Mesothelial cell of epicardium (in vitro differentiated cells): ENCODE results near the gene GNB1. TPM values are rescaled to one million over a fixed set of nuclear protein-coding genes. Genes with fewer than 3 reads are reported as not detected.
A peak's percentile ranks its signal among the peaks of the same experiment; 100 is the strongest.
"Not testable (repeated sequence)": the region's sequence is repeated elsewhere in the genome, so short reads cannot be mapped to it uniquely, and the experiment has no call there.

Experiments
- DNase-seq, 2 experiments: peaks; one replicate each; pipeline ENCODE4 v3.0.0; 2021; ENCODE audit warnings: low spot score in 2 of 2; ENCODE audit not compliant: unreplicated experiment in 2 of 2
- H3K27ac Mint-ChIP-seq: 2 replicates; pipeline ENCODE4 v1.8.0; 2021; ENCODE audit warnings: mixed read lengths
- H3K27me3 Mint-ChIP-seq: 2 replicates; pipeline ENCODE4 v1.8.0; 2021; ENCODE audit warnings: low read depth, mixed read lengths
- H3K36me3 Mint-ChIP-seq: 2 replicates; pipeline ENCODE4 v1.8.0; 2021; ENCODE audit warnings: mixed read lengths
- H3K4me1 Mint-ChIP-seq: 2 replicates; pipeline ENCODE4 v1.8.0; 2021; ENCODE audit warnings: mixed read lengths
- H3K4me3 Mint-ChIP-seq: 2 replicates; pipeline ENCODE4 v1.8.0; 2021; ENCODE audit warnings: mild to moderate bottlenecking, moderate library complexity, mixed read lengths
- H3K9me3 Mint-ChIP-seq: 2 replicates; pipeline ENCODE4 v1.8.0; 2021; ENCODE audit warnings: mixed read lengths
- CTCF ChIP-seq: fragments of 200-600 bp; sonication (generic); IDR thresholded peaks from one replicate; pipeline ENCODE4 v1.5.0; 2021; ENCODE audit warnings: antibody characterized with exemption; ENCODE audit not compliant: unreplicated experiment
- total RNA-seq: library from RNA; stranded (reverse); gene quantifications from 3 replicates; pipeline ENCODE4 v1.2.1, GENCODE V29; 2021

Gene GNB1
- total RNA-seq, 1 donor from 2014 or later: 272 TPM

GRCh38 chr1:1891349-1892078 lies 627 bp upstream of the GNB1 start:
- peaks cover 9% of the 10 kb centered on the region for H3K27me3 Mint-ChIP-seq
- DNase-seq: peak in 1 of 2 experiments; percentile 62
- no peaks in the 10 kb centered on the region for H3K36me3 Mint-ChIP-seq
- H3K4me3 Mint-ChIP-seq: peak overlapping the region; percentile 79
- no peak for TF ChIP-seq CTCF
- H3K4me1 Mint-ChIP-seq: peaks cover 38% of the 10 kb centered on the region
- peak overlapping the region; percentile 94 for H3K27ac Mint-ChIP-seq
- H3K9me3 Mint-ChIP-seq: no peaks in the 10 kb centered on the region

DNA sequence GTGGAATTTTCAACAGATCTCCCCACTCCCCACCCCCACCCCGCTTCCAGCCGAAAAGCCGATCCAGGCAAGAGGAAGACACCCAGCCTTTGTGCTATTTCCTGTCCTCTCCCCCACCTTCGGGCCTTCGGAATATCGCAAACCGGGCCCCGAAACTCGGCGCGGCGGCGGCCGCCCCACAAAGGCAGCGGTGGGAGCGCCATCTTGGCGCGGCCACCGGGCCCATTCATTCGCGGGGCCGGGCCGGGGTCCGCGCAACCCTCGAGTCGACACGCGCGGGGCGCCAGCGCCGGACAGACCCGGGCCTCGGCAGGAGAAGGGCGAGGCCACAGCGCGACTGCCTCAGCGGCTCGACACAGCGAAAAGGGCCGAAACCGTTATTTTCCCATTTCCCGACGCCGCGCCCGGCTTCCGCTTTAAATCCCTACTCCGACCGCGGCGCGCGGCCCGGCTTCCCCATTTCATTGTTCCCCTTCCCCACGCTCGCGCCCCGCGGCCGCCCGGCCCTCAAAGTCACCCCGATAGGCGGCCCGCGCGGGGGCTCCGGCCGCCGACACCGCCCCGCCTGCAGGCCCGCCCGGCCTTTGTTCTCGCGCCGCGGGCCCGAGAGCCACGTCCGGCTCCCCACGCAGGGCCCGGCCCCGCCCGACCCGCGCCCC lies 911 bp downstream of the GNB1 start:
- Mint-ChIP-seq H3K27ac (peak overlapping the region; percentile 82), H3K4me3 (peak overlapping the region; percentile 82), H3K9me3 (no peaks in the 10 kb centered on the region), H3K36me3 (no peaks in the 10 kb centered on the region), H3K27me3 (peaks cover 5% of the 10 kb centered on the region), H3K4me1 (peaks cover 39% of the 10 kb centered on the region)
- peak in 1 of 2 experiments; percentile 62 for DNase-seq
- no peak for TF ChIP-seq CTCF

DNA sequence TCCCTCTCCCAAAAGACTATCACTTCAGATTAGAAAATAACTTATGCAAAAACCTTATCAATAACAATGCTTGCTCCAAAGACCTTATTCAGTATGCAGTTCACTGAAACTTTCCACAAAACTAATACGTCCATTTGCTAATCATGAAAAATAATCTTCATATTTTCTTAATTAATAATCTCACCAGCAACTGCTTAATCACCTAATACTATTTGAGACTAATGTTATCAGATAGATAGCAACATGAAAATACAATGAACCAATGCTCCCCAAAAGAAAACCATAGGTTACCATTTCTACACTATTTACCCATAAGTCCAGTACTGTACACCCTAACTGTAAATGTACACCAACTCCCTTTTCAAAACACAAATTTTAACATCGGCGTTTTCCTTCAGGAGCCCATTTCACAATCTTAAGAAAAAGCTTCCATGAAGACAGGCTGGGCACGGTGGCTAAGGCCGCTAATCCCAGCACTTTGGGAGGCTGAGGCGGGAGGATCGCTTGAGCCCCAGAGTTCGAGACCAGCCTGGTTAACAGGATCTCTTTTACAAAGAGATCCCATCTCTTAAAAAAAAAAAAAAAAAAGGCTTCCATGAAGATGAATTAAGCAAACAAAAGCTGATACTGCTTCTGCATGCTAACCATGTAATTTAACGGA lies 1.7 kb downstream of the GNB1 start:
- no peaks in the 10 kb centered on the region for H3K27me3 Mint-ChIP-seq
- H3K4me3 Mint-ChIP-seq: peak overlapping the region; percentile 82
- H3K4me1 Mint-ChIP-seq: peaks cover 33% of the 10 kb centered on the region
- TF ChIP-seq CTCF: no peak
- H3K9me3 Mint-ChIP-seq: no peaks in the 10 kb centered on the region
- peak overlapping the region; percentile 79 for H3K27ac Mint-ChIP-seq
- H3K36me3 Mint-ChIP-seq: no peaks in the 10 kb centered on the region
- DNase-seq: no peak

GRCh38 chr1:1883890-1884289 lies 7.0 kb downstream of the GNB1 start:
- H3K36me3 Mint-ChIP-seq, H3K27me3 Mint-ChIP-seq, DNase-seq, H3K9me3 Mint-ChIP-seq, H3K4me3 Mint-ChIP-seq: not testable (repeated sequence)
- Mint-ChIP-seq H3K27ac (peak overlapping the region; percentile 82), H3K4me1 (peaks cover 48% of the 10 kb centered on the region)

- Mint-ChIP-seq H3K27ac (peak overlapping the region; percentile 82), H3K4me1 (peaks cover 48% of the 10 kb centered on the region), H3K27me3 (no peaks in the 10 kb centered on the region), H3K9me3 (no peaks in the 10 kb centered on the region), H3K4me3 (no peak overlapping the region), H3K36me3 (no peaks in the 10 kb centered on the region)
- DNase-seq: no peak
- no peak for TF ChIP-seq CTCF
Observed at GRCh38 chr1:1883092-1883873, 7.6 kb downstream of the GNB1 start.
